HEK293 (cell line): ENCODE data around the gene MED15.
A peak's percentile ranks its signal among the peaks of the same experiment; 100 is the strongest.

Experiments
- CTCF ChIA-PET: fragments of 350-600 bp; formaldehyde crosslinking; extraction: SDS; loops from one replicate; lab custom pipeline; 2021; ENCODE audit warnings: antibody characterized with exemption; lab: Yijun Ruan, JAX
- POLR2A ChIA-PET: fragments of 300-600 bp; formaldehyde crosslinking; extraction: SDS; loops from one replicate; lab custom pipeline; 2020; ENCODE audit warnings: antibody characterized with exemption, inconsistent platforms; lab: Yijun Ruan, JAX
- H3K27ac ChIP-seq: fragments of 200-500 bp; sonication (Bioruptor generic); 2 replicates; pipeline ENCODE4 v1.5.1; 2014; ENCODE audit warnings: low read depth, low read length, control low read depth, inconsistent platforms; ENCODE audit errors: extremely low read depth
- H3K36me3 ChIP-seq, 2 experiments: fragments of 200-500 bp in 1 of 2; sonication (Bioruptor generic) in 1 of 2; 1 replicate in 1 of 2; 2 replicates in 1 of 2; pipeline ENCODE4 v1.5.1; 2014 to 2017; ENCODE audit warnings: inconsistent platforms in 2 of 2, low read length in 2 of 2; ENCODE audit not compliant: control insufficient read depth in 2 of 2, insufficient read depth in 1 of 2
- H3K4me1 ChIP-seq: fragments of 200-500 bp; sonication (Bioruptor generic); 2 replicates; pipeline ENCODE4 v1.5.1; 2014; ENCODE audit warnings: mild to moderate bottlenecking, low read length, inconsistent platforms; ENCODE audit not compliant: control insufficient read depth, insufficient read depth
- H3K4me3 ChIP-seq: 2 replicates; pipeline ENCODE4 v1.5.1; 2011; ENCODE audit warnings: low read depth, mild to moderate bottlenecking, control low read depth, low read length, moderate library complexity
- H3K9me3 ChIP-seq: fragments of 200-500 bp; sonication (Bioruptor generic); 2 replicates; pipeline ENCODE4 v1.5.1; 2014; ENCODE audit warnings: low read depth, low read length, inconsistent platforms; ENCODE audit not compliant: control insufficient read depth, insufficient read depth
- SP2 ChIP-seq: fragments of 450-650 bp; formaldehyde crosslinking; IDR thresholded peaks from 2 replicates; pipeline ENCODE4 v1.5.1; 2016; ENCODE audit warnings: missing biosample characterization, missing genetic modification characterization
- ZBTB21 ChIP-seq: fragments of 450-650 bp; formaldehyde crosslinking; IDR thresholded peaks from 2 replicates; pipeline ENCODE4 v1.5.1; 2017; ENCODE audit warnings: missing biosample characterization, missing genetic modification characterization
- ZNF140 ChIP-seq: fragments of 450-650 bp; formaldehyde crosslinking; IDR thresholded peaks from 2 replicates; pipeline ENCODE4 v1.5.1; 2016; ENCODE audit warnings: missing biosample characterization, missing genetic modification characterization
- ZNF341 ChIP-seq: fragments of 450-650 bp; formaldehyde crosslinking; IDR thresholded peaks from 2 replicates; pipeline ENCODE4; 2016; ENCODE audit warnings: low read depth, missing biosample characterization, missing genetic modification characterization
- ZNF48 ChIP-seq: fragments of 450-650 bp; formaldehyde crosslinking; IDR thresholded peaks from 2 replicates; pipeline ENCODE4 v1.5.1; 2016; ENCODE audit warnings: missing biosample characterization, missing genetic modification characterization
- ZNF544 ChIP-seq: fragments of 450-650 bp; formaldehyde crosslinking; IDR thresholded peaks from 2 replicates; pipeline ENCODE4 v1.5.0; 2017; ENCODE audit warnings: missing biosample characterization, missing genetic modification characterization
- ZNF571 ChIP-seq: fragments of 450-650 bp; formaldehyde crosslinking; IDR thresholded peaks from 2 replicates; pipeline ENCODE4 v1.5.0; 2017; ENCODE audit warnings: missing biosample characterization, missing genetic modification characterization
- ZNF621 ChIP-seq: fragments of 450-650 bp; formaldehyde crosslinking; IDR thresholded peaks from 2 replicates; pipeline ENCODE4 v1.5.1; 2017; ENCODE audit warnings: missing biosample characterization, missing genetic modification characterization
- ZNF776 ChIP-seq: fragments of 450-650 bp; formaldehyde crosslinking; IDR thresholded peaks from 2 replicates; pipeline ENCODE4 v1.5.0; 2017; ENCODE audit warnings: missing biosample characterization, missing genetic modification characterization, borderline replicate concordance
- TF ChIP-seq, protein P1 (sequence below): fragments of 450-650 bp; formaldehyde crosslinking; IDR thresholded peaks from 2 replicates; pipeline ENCODE4 v1.5.1; 2016; ENCODE audit warnings: missing biosample characterization, missing genetic modification characterization
- TF ChIP-seq, protein P2 (sequence below): fragments of 450-650 bp; formaldehyde crosslinking; IDR thresholded peaks from 2 replicates; pipeline ENCODE4 v1.5.1; 2016; ENCODE audit warnings: missing biosample characterization, missing genetic modification characterization, borderline replicate concordance
- TF ChIP-seq, protein P3 (sequence below): fragments of 450-650 bp; formaldehyde crosslinking; IDR thresholded peaks from 2 replicates; pipeline ENCODE4 v1.5.1; 2016; ENCODE audit warnings: missing biosample characterization, missing genetic modification characterization
- TF ChIP-seq, protein P4 (sequence below): IDR thresholded peaks from 2 replicates; pipeline ENCODE4 v1.6.1; 2011; ENCODE audit warnings: mild to moderate bottlenecking, low read depth, low read length, borderline replicate concordance
- TF ChIP-seq, protein P5 (sequence below): fragments of 450-650 bp; formaldehyde crosslinking; IDR thresholded peaks from 2 replicates; pipeline ENCODE4 v1.5.1; 2016; ENCODE audit warnings: missing biosample characterization, missing genetic modification characterization
- TF ChIP-seq, protein P6 (sequence below): fragments of 450-650 bp; formaldehyde crosslinking; IDR thresholded peaks from 2 replicates; pipeline ENCODE4 v1.5.1; 2016; ENCODE audit warnings: missing biosample characterization, missing genetic modification characterization
- TF ChIP-seq, protein P7 (sequence below): fragments of 450-650 bp; formaldehyde crosslinking; IDR thresholded peaks from 2 replicates; pipeline ENCODE4 v1.5.1; 2016; ENCODE audit warnings: missing biosample characterization, missing genetic modification characterization, low read depth
- TF ChIP-seq, protein P8 (sequence below): sonication (generic); formaldehyde crosslinking; IDR thresholded peaks from 2 replicates; pipeline ENCODE4 v1.8.1; 2022; ENCODE audit warnings: mild to moderate bottlenecking, moderate library complexity, missing genetic modification reagents

The MED15 gene

DNA sequence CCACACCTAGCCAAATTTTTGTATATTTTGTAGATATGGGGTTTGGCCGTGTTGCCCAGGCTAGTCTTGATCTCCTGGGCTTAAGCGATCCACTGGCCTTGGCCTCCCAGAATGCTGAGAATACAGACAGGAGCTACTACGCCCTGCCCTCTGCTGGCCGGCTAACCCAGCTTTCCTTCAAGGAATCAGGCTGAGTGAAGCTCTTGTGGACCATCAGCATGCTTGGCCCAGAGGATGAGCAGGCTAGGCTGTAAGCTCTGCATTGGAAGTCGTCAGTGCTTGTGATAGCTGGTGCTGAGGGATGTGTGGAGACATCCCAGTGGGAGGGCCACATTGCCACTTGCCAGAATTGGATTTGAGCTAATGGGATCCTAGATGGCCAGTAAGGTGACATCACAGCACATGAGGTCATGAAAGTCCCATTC, 60.6 kb downstream of the MED15 start:
- peaks cover 13 to 79% of the 10 kb centered on the region in 2 experiments; a peak in 2 of 3 replicates for H3K36me3 ChIP-seq
- POLR2A ChIA-PET, result interaction anchor here (0.9 to 1.1 kb wide), 2 partner anchors 14 to 60 kb away, joined by 3 read pairs; partner anchors contain the start of gene MED15
- H3K9me3 ChIP-seq, result no peaks in the 10 kb centered on the region
- no peak overlapping the region for H3K27ac ChIP-seq
- CTCF ChIA-PET, result interaction anchor here (0.6 to 5.5 kb wide), 17 partner anchors 10 to 329 kb away, joined by 3 to 21 read pairs (median 5); no protein-coding TSS in a partner anchor
- H3K4me1 ChIP-seq, result no peaks in the 10 kb centered on the region
- H3K4me3 ChIP-seq, result no peak overlapping the region
- TF ChIP-seq, protein P1, sequence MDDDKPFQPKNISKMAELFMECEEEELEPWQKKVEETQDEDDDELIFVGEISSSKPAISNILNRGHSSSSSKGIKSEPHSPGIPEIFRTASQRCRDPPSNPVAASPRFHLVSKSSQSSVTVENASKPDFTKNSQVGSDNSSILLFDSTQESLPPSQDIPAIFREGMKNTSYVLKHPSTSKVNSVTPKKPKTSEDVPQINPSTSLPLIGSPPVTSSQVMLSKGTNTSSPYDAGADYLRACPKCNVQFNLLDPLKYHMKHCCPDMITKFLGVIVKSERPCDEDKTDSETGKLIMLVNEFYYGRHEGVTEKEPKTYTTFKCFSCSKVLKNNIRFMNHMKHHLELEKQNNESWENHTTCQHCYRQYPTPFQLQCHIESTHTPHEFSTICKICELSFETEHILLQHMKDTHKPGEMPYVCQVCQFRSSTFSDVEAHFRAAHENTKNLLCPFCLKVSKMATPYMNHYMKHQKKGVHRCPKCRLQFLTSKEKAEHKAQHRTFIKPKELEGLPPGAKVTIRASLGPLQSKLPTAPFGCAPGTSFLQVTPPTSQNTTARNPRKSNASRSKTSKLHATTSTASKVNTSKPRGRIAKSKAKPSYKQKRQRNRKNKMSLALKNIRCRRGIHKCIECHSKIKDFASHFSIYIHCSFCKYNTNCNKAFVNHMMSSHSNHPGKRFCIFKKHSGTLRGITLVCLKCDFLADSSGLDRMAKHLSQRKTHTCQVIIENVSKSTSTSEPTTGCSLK (tag by site-specific recombination), result no peak
- TF ChIP-seq, protein P2, sequence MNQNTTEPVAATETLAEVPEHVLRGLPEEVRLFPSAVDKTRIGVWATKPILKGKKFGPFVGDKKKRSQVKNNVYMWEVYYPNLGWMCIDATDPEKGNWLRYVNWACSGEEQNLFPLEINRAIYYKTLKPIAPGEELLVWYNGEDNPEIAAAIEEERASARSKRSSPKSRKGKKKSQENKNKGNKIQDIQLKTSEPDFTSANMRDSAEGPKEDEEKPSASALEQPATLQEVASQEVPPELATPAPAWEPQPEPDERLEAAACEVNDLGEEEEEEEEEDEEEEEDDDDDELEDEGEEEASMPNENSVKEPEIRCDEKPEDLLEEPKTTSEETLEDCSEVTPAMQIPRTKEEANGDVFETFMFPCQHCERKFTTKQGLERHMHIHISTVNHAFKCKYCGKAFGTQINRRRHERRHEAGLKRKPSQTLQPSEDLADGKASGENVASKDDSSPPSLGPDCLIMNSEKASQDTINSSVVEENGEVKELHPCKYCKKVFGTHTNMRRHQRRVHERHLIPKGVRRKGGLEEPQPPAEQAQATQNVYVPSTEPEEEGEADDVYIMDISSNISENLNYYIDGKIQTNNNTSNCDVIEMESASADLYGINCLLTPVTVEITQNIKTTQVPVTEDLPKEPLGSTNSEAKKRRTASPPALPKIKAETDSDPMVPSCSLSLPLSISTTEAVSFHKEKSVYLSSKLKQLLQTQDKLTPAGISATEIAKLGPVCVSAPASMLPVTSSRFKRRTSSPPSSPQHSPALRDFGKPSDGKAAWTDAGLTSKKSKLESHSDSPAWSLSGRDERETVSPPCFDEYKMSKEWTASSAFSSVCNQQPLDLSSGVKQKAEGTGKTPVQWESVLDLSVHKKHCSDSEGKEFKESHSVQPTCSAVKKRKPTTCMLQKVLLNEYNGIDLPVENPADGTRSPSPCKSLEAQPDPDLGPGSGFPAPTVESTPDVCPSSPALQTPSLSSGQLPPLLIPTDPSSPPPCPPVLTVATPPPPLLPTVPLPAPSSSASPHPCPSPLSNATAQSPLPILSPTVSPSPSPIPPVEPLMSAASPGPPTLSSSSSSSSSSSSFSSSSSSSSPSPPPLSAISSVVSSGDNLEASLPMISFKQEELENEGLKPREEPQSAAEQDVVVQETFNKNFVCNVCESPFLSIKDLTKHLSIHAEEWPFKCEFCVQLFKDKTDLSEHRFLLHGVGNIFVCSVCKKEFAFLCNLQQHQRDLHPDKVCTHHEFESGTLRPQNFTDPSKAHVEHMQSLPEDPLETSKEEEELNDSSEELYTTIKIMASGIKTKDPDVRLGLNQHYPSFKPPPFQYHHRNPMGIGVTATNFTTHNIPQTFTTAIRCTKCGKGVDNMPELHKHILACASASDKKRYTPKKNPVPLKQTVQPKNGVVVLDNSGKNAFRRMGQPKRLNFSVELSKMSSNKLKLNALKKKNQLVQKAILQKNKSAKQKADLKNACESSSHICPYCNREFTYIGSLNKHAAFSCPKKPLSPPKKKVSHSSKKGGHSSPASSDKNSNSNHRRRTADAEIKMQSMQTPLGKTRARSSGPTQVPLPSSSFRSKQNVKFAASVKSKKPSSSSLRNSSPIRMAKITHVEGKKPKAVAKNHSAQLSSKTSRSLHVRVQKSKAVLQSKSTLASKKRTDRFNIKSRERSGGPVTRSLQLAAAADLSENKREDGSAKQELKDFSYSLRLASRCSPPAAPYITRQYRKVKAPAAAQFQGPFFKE (tag by site-specific recombination), result no peak
- TF ChIP-seq SP2 (tag by site-specific recombination), result no peak
- TF ChIP-seq, protein P3, sequence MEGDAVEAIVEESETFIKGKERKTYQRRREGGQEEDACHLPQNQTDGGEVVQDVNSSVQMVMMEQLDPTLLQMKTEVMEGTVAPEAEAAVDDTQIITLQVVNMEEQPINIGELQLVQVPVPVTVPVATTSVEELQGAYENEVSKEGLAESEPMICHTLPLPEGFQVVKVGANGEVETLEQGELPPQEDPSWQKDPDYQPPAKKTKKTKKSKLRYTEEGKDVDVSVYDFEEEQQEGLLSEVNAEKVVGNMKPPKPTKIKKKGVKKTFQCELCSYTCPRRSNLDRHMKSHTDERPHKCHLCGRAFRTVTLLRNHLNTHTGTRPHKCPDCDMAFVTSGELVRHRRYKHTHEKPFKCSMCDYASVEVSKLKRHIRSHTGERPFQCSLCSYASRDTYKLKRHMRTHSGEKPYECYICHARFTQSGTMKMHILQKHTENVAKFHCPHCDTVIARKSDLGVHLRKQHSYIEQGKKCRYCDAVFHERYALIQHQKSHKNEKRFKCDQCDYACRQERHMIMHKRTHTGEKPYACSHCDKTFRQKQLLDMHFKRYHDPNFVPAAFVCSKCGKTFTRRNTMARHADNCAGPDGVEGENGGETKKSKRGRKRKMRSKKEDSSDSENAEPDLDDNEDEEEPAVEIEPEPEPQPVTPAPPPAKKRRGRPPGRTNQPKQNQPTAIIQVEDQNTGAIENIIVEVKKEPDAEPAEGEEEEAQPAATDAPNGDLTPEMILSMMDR (tag by site-specific recombination), result 0 out of 2 replicates have a peak, but pooled peaks have one; percentile 33
- TF ChIP-seq, protein P4, sequence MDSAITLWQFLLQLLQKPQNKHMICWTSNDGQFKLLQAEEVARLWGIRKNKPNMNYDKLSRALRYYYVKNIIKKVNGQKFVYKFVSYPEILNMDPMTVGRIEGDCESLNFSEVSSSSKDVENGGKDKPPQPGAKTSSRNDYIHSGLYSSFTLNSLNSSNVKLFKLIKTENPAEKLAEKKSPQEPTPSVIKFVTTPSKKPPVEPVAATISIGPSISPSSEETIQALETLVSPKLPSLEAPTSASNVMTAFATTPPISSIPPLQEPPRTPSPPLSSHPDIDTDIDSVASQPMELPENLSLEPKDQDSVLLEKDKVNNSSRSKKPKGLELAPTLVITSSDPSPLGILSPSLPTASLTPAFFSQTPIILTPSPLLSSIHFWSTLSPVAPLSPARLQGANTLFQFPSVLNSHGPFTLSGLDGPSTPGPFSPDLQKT, result no peak
- no peak for TF ChIP-seq ZNF776
- no peak for TF ChIP-seq ZNF140 (tag by site-specific recombination)
- TF ChIP-seq ZNF544 (tag by site-specific recombination), result no peak
- TF ChIP-seq ZBTB21 (tag by site-specific recombination), result 0 out of 2 replicates have a peak, but pooled peaks have one; percentile 19
- TF ChIP-seq, protein P5, sequence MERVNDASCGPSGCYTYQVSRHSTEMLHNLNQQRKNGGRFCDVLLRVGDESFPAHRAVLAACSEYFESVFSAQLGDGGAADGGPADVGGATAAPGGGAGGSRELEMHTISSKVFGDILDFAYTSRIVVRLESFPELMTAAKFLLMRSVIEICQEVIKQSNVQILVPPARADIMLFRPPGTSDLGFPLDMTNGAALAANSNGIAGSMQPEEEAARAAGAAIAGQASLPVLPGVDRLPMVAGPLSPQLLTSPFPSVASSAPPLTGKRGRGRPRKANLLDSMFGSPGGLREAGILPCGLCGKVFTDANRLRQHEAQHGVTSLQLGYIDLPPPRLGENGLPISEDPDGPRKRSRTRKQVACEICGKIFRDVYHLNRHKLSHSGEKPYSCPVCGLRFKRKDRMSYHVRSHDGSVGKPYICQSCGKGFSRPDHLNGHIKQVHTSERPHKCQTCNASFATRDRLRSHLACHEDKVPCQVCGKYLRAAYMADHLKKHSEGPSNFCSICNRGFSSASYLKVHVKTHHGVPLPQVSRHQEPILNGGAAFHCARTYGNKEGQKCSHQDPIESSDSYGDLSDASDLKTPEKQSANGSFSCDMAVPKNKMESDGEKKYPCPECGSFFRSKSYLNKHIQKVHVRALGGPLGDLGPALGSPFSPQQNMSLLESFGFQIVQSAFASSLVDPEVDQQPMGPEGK (tag by site-specific recombination), result no peak
- TF ChIP-seq ZNF48 (tag by site-specific recombination), result no peak
- no peak for TF ChIP-seq ZNF571 (tag by site-specific recombination)
- TF ChIP-seq, protein P6, sequence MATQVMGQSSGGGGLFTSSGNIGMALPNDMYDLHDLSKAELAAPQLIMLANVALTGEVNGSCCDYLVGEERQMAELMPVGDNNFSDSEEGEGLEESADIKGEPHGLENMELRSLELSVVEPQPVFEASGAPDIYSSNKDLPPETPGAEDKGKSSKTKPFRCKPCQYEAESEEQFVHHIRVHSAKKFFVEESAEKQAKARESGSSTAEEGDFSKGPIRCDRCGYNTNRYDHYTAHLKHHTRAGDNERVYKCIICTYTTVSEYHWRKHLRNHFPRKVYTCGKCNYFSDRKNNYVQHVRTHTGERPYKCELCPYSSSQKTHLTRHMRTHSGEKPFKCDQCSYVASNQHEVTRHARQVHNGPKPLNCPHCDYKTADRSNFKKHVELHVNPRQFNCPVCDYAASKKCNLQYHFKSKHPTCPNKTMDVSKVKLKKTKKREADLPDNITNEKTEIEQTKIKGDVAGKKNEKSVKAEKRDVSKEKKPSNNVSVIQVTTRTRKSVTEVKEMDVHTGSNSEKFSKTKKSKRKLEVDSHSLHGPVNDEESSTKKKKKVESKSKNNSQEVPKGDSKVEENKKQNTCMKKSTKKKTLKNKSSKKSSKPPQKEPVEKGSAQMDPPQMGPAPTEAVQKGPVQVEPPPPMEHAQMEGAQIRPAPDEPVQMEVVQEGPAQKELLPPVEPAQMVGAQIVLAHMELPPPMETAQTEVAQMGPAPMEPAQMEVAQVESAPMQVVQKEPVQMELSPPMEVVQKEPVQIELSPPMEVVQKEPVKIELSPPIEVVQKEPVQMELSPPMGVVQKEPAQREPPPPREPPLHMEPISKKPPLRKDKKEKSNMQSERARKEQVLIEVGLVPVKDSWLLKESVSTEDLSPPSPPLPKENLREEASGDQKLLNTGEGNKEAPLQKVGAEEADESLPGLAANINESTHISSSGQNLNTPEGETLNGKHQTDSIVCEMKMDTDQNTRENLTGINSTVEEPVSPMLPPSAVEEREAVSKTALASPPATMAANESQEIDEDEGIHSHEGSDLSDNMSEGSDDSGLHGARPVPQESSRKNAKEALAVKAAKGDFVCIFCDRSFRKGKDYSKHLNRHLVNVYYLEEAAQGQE (tag by site-specific recombination), result no peak
- no peak for TF ChIP-seq ZNF341
- TF ChIP-seq, protein P7, sequence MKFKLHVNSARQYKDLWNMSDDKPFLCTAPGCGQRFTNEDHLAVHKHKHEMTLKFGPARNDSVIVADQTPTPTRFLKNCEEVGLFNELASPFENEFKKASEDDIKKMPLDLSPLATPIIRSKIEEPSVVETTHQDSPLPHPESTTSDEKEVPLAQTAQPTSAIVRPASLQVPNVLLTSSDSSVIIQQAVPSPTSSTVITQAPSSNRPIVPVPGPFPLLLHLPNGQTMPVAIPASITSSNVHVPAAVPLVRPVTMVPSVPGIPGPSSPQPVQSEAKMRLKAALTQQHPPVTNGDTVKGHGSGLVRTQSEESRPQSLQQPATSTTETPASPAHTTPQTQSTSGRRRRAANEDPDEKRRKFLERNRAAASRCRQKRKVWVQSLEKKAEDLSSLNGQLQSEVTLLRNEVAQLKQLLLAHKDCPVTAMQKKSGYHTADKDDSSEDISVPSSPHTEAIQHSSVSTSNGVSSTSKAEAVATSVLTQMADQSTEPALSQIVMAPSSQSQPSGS (tag by site-specific recombination), result 0 out of 2 replicates have a peak, but pooled peaks have one; percentile 37
- no peak for TF ChIP-seq ZNF621 (tag by site-specific recombination)
- TF ChIP-seq, protein P8, sequence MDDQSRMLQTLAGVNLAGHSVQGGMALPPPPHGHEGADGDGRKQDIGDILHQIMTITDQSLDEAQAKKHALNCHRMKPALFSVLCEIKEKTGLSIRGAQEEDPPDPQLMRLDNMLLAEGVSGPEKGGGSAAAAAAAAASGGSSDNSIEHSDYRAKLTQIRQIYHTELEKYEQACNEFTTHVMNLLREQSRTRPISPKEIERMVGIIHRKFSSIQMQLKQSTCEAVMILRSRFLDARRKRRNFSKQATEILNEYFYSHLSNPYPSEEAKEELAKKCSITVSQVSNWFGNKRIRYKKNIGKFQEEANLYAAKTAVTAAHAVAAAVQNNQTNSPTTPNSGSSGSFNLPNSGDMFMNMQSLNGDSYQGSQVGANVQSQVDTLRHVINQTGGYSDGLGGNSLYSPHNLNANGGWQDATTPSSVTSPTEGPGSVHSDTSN (CRISPR knock-in tag), result no peak
